ENCODE measurements around the gene CTCF.
A peak's percentile ranks its signal among the peaks of the same experiment; 100 is the strongest.

Gene CTCF

GRCh38 chr16:67657751-67658518 lies 95.6 kb downstream of the CTCF start:
- in situ Hi-C loops (cut with MboI; ENCODE audit: low pct_unique_long_range_greater_than_20kb, low sequenced_read_pairs) = loop anchor here (10.0 kb wide), 1 partner anchor 113 kb away; no protein-coding TSS in a partner anchor
- no peak for DNase-seq

GRCh38 chr16:67658849-67659674 lies 96.7 kb downstream of the CTCF start:
- no peak for DNase-seq
- in situ Hi-C loops (cut with MboI; ENCODE audit: low pct_unique_long_range_greater_than_20kb, low sequenced_read_pairs) = loop anchor here (10.0 kb wide), 1 partner anchor 114 kb away; no protein-coding TSS in a partner anchor

- in situ Hi-C loops (cut with MboI; ENCODE audit: low pct_unique_long_range_greater_than_20kb, low sequenced_read_pairs) = loop anchor here (10.0 kb wide), 1 partner anchor 115 kb away; no protein-coding TSS in a partner anchor
- DNase-seq = peak; percentile 92
Measured at GRCh38 chr16:67659675-67660563, 97.6 kb downstream of the CTCF start, which contains the start of gene ACD. ACD (minus strand) TSS chr16:67660260; CDS start chr16:67660220, 40 bp downstream.

- in situ Hi-C loops (cut with MboI; ENCODE audit: low pct_unique_long_range_greater_than_20kb, low sequenced_read_pairs) = no loop called here
- peak; percentile 95 for DNase-seq
Measured at GRCh38 chr16:67660564-67661028, 98.3 kb downstream of the CTCF start, which contains the start of gene PARD6A. PARD6A (plus strand) TSS chr16:67660960; CDS start chr16:67661039, 79 bp downstream.

- in situ Hi-C loops (cut with MboI; ENCODE audit: low pct_unique_long_range_greater_than_20kb, low sequenced_read_pairs) = no loop called here
Measured at GRCh38 chr16:67661101-67661761, 98.9 kb downstream of the CTCF start.

GRCh38 chr16:67661886-67662652 lies 99.7 kb downstream of the CTCF start:
- in situ Hi-C loops (cut with MboI; ENCODE audit: low pct_unique_long_range_greater_than_20kb, low sequenced_read_pairs) = no loop called here
- DNase-seq = no peak

More at GRCh38 chr16:67661101-67661761, 98.9 kb downstream of the CTCF start:
- DNase-seq = peak; percentile 30

GRCh38 chr16:67662653-67663010 lies 100.3 kb downstream of the CTCF start:
- in situ Hi-C loops (cut with MboI; ENCODE audit: low pct_unique_long_range_greater_than_20kb, low sequenced_read_pairs) = no loop called here
- DNase-seq = no peak

GRCh38 chr16:67663151-67663876 lies 101.0 kb downstream of the CTCF start:
- peak; percentile 35 for DNase-seq
- in situ Hi-C loops (cut with MboI; ENCODE audit: low pct_unique_long_range_greater_than_20kb, low sequenced_read_pairs) = no loop called here

- in situ Hi-C loops (cut with MboI; ENCODE audit: low pct_unique_long_range_greater_than_20kb, low sequenced_read_pairs) = no loop called here
- no peak for DNase-seq
Measured at GRCh38 chr16:67663877-67664222, 101.5 kb downstream of the CTCF start.

- in situ Hi-C loops (cut with MboI; ENCODE audit: low pct_unique_long_range_greater_than_20kb, low sequenced_read_pairs) = no loop called here
Measured at GRCh38 chr16:67664258-67664657, 101.9 kb downstream of the CTCF start.

GRCh38 chr16:67664871-67665270 lies 102.5 kb downstream of the CTCF start:
- in situ Hi-C loops (cut with MboI; ENCODE audit: low pct_unique_long_range_greater_than_20kb, low sequenced_read_pairs) = no loop called here
- DNase-seq = no peak

More at GRCh38 chr16:67664258-67664657, 101.9 kb downstream of the CTCF start:
- DNase-seq = no peak

GRCh38 chr16:67665598-67665997 lies 103.3 kb downstream of the CTCF start:
- in situ Hi-C loops (cut with MboI; ENCODE audit: low pct_unique_long_range_greater_than_20kb, low sequenced_read_pairs) = no loop called here
- no peak for DNase-seq

- DNase-seq = peak; percentile 38
- in situ Hi-C loops (cut with MboI; ENCODE audit: low pct_unique_long_range_greater_than_20kb, low sequenced_read_pairs) = no loop called here
Measured at GRCh38 chr16:67666032-67666551, 103.8 kb downstream of the CTCF start.

- in situ Hi-C loops (cut with MboI; ENCODE audit: low pct_unique_long_range_greater_than_20kb, low sequenced_read_pairs) = no loop called here
- peak; percentile 76 for DNase-seq
Measured at GRCh38 chr16:67666559-67667452, 104.5 kb downstream of the CTCF start, which contains the start of the genes C16orf86 and ENKD1. C16orf86 (plus strand) TSS chr16:67666814; CDS start chr16:67666971, 157 bp downstream. ENKD1 (minus strand) TSS chr16:67666750; CDS start chr16:67666442, 308 bp downstream.

GRCh38 chr16:67667453-67667816 lies 105.1 kb downstream of the CTCF start:
- in situ Hi-C loops (cut with MboI; ENCODE audit: low pct_unique_long_range_greater_than_20kb, low sequenced_read_pairs) = no loop called here

More at GRCh38 chr16:67667453-67667816, 105.1 kb downstream of the CTCF start:
- no peak for DNase-seq
